Measurements from ENCODE around the gene PRPF6.

DNA sequence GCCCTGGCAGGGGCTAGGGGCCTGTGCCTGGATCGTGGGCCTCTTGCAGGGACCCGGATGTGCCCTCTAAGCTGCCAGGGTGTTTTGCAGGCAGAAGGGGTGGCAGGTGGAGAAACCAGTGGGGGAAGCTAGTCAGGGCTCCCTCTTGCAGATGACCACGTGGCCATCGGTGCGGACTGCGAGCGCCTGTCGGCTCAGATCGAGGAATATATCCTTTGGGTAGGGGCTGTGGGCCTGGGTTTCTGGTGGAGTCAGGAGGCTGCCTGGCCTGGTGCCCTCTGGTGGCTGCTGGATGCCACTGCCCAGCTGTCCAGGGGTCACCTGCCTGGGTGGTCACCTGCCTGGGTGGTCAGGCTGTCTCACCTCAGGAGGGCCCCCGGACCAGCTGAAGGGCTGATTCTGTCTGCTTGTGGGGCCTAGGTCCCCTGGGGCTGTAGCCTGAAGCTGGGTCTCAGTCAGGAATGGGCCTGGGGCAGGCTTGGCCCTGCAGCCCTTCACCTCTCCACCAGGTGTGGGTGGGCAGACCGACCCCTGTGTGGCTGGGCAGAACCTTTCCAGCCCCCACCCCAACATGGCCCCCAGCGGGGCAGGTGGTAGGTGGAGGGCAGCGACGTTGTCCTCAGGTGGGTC, 88.8 kb downstream of the PRPF6 start:
- TF ChIP-seq, protein P1, sequence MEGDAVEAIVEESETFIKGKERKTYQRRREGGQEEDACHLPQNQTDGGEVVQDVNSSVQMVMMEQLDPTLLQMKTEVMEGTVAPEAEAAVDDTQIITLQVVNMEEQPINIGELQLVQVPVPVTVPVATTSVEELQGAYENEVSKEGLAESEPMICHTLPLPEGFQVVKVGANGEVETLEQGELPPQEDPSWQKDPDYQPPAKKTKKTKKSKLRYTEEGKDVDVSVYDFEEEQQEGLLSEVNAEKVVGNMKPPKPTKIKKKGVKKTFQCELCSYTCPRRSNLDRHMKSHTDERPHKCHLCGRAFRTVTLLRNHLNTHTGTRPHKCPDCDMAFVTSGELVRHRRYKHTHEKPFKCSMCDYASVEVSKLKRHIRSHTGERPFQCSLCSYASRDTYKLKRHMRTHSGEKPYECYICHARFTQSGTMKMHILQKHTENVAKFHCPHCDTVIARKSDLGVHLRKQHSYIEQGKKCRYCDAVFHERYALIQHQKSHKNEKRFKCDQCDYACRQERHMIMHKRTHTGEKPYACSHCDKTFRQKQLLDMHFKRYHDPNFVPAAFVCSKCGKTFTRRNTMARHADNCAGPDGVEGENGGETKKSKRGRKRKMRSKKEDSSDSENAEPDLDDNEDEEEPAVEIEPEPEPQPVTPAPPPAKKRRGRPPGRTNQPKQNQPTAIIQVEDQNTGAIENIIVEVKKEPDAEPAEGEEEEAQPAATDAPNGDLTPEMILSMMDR (conservative IDR thresholded peaks at IDR 0.05), result peak; percentile 92
- no peak for TF ChIP-seq EZH2 (IDR thresholded peaks at IDR 0.05; ENCODE audit: low read depth)

All from PC-9 (cell line).